Ishikawa (cell line): ENCODE results near the gene DCC.

Source experiments
- CEBPB ChIP-seq: IDR thresholded peaks from 2 replicates; pipeline ENCODE4 v1.6.1; 2012
- CREB1 ChIP-seq: IDR thresholded peaks from 2 replicates; pipeline ENCODE4 v1.6.1; 2012; ENCODE audit warnings: low read depth
- EGR1 ChIP-seq: IDR thresholded peaks from 2 replicates; pipeline ENCODE4 v1.6.1; 2012
- EP300 ChIP-seq: IDR thresholded peaks from 2 replicates; pipeline ENCODE4 v1.6.1; 2012; ENCODE audit warnings: borderline replicate concordance
- FOXM1 ChIP-seq: IDR thresholded peaks from 2 replicates; pipeline ENCODE4 v1.6.1; 2012; ENCODE audit warnings: low read depth, borderline replicate concordance
- MAX ChIP-seq: IDR thresholded peaks from 2 replicates; pipeline ENCODE4 v1.6.1; 2012
- NFIC ChIP-seq: IDR thresholded peaks from 2 replicates; pipeline ENCODE4 v1.6.1; 2012
- RAD21 ChIP-seq: IDR thresholded peaks from 2 replicates; pipeline ENCODE4 v1.6.1; 2012; ENCODE audit warnings: low read depth
- REST ChIP-seq: IDR thresholded peaks from 2 replicates; pipeline ENCODE4 v1.6.1; 2012; ENCODE audit warnings: low read depth, mild to moderate bottlenecking
- TAF1 ChIP-seq: IDR thresholded peaks from 2 replicates; pipeline ENCODE4 v1.6.1; 2012; ENCODE audit warnings: low read depth, mild to moderate bottlenecking
- TCF12 ChIP-seq: IDR thresholded peaks from 2 replicates; pipeline ENCODE4 v1.6.1; 2012; ENCODE audit warnings: low read depth
- TEAD4 ChIP-seq: IDR thresholded peaks from 2 replicates; pipeline ENCODE4 v1.6.1; 2012
- USF1 ChIP-seq: IDR thresholded peaks from 2 replicates; pipeline ENCODE4 v1.6.1; 2012
- YY1 ChIP-seq: IDR thresholded peaks from 2 replicates; pipeline ENCODE4 v1.6.1; 2012; ENCODE audit warnings: low read depth
- ZBTB7A ChIP-seq: IDR thresholded peaks from 2 replicates; pipeline ENCODE4 v1.6.1; 2012; ENCODE audit warnings: low read depth

Gene DCC

GRCh38 chr18:53305461-53305860, 965.5 kb downstream of the DCC start:
- TF ChIP-seq FOXM1: no peak
- TF ChIP-seq ZBTB7A: no peak
- TF ChIP-seq TAF1: no peak
- TF ChIP-seq CEBPB: no peak
- TF ChIP-seq USF1: no peak
- TF ChIP-seq EGR1: no peak
- TF ChIP-seq EP300: no peak
- TF ChIP-seq YY1: no peak
- no peak for TF ChIP-seq REST
- TF ChIP-seq RAD21: no peak
- no peak for TF ChIP-seq MAX

- TF ChIP-seq REST: no peak
- no peak for TF ChIP-seq FOXM1
- TF ChIP-seq TEAD4: no peak
- TF ChIP-seq CREB1: no peak
- no peak for TF ChIP-seq ZBTB7A
- TF ChIP-seq YY1: no peak
- no peak for TF ChIP-seq USF1
- no peak for TF ChIP-seq TAF1
- no peak for TF ChIP-seq CEBPB
- TF ChIP-seq EGR1: no peak
- TF ChIP-seq MAX: no peak
- no peak for TF ChIP-seq NFIC
- no peak for TF ChIP-seq RAD21
- no peak for TF ChIP-seq TCF12
- no peak for TF ChIP-seq EP300
These were observed 979.6 kb downstream of the DCC start for GRCh38 chr18:53319628-53320027.

- TF ChIP-seq TCF12 (no peak), RAD21 (no peak), EGR1 (no peak), YY1 (no peak), CREB1 (no peak), REST (no peak), MAX (no peak), FOXM1 (no peak), TAF1 (no peak), EP300 (no peak), USF1 (no peak), TEAD4 (no peak), NFIC (no peak), CEBPB (no peak), ZBTB7A (no peak)
These were observed 982.2 kb downstream of the DCC start for GRCh38 chr18:53322163-53322562.

- TF ChIP-seq TEAD4 (no peak), RAD21 (no peak), EP300 (no peak), CREB1 (no peak)
These were observed 984.4 kb downstream of the DCC start for GRCh38 chr18:53324353-53324752.
